GM03348 (cell line): ENCODE measurements around the gene MSN.
"Not testable (repeated sequence)": the region's sequence is repeated elsewhere in the genome, so short reads cannot be mapped to it uniquely, and the experiment has no call there.

Experiments used
- DNase-seq: peaks from one replicate; pipeline ENCODE4 v3.0.0; 2012; ENCODE audit warnings: low spot score

Gene MSN

GRCh38 chrX:65718538-65718937 lies 51.1 kb downstream of the MSN start:
- DNase-seq = no peak

GRCh38 chrX:65720381-65720964 lies 53.0 kb downstream of the MSN start:
- DNase-seq = no peak

GRCh38 chrX:65723706-65724105 lies 56.3 kb downstream of the MSN start:
- DNase-seq = no peak

GRCh38 chrX:65726715-65727114 lies 59.3 kb downstream of the MSN start:
- no peak for DNase-seq

GRCh38 chrX:65731684-65732289 lies 64.3 kb downstream of the MSN start:
- no peak for DNase-seq

GRCh38 chrX:65740909-65741308 lies 73.5 kb downstream of the MSN start:
- no peak for DNase-seq

- no peak for DNase-seq
Observed at GRCh38 chrX:65741823-65742222, 74.4 kb downstream of the MSN start.

GRCh38 chrX:65744965-65745364 lies 77.5 kb downstream of the MSN start:
- DNase-seq = no peak

GRCh38 chrX:65745427-65745826 lies 78.0 kb downstream of the MSN start:
- no peak for DNase-seq

- DNase-seq = no peak
Observed at GRCh38 chrX:65745992-65746391, 78.5 kb downstream of the MSN start.

GRCh38 chrX:65750674-65751469 lies 83.4 kb downstream of the MSN start:
- no peak for DNase-seq

GRCh38 chrX:65751519-65751918 lies 84.1 kb downstream of the MSN start:
- no peak for DNase-seq

- no peak for DNase-seq
Observed at GRCh38 chrX:65752294-65752693, 84.8 kb downstream of the MSN start.

GRCh38 chrX:65755786-65756185 lies 88.3 kb downstream of the MSN start:
- no peak for DNase-seq

- no peak for DNase-seq
Observed at GRCh38 chrX:65757943-65758342, 90.5 kb downstream of the MSN start.

GRCh38 chrX:65758505-65758904 lies 91.1 kb downstream of the MSN start:
- no peak for DNase-seq

- not testable (repeated sequence) for DNase-seq
Observed at GRCh38 chrX:65759525-65759924, 92.1 kb downstream of the MSN start.

GRCh38 chrX:65769564-65770292 lies 102.3 kb downstream of the MSN start:
- DNase-seq = no peak

- no peak for DNase-seq
Observed at GRCh38 chrX:65772842-65773241, 105.4 kb downstream of the MSN start.

- no peak for DNase-seq
Observed at GRCh38 chrX:65781845-65782244, 114.4 kb downstream of the MSN start.

GRCh38 chrX:65783746-65784145 lies 116.3 kb downstream of the MSN start:
- no peak for DNase-seq
